K562 (cell line): ENCODE results near the gene EIF2AK2. TPM values are rescaled to one million over a fixed set of nuclear protein-coding genes. Genes with fewer than 3 reads are reported as not detected.
"Not testable (repeated sequence)": the region's sequence is repeated elsewhere in the genome, so short reads cannot be mapped to it uniquely, and the experiment has no call there.

Experiments used
- ATAC-seq: fragments of 200-7000 bp; cut with Tn5 transposase; 3 replicates; pipeline ENCODE4 v1.9.1; 2020; ENCODE audit warnings: moderate library complexity
- BruUV-seq: library from RNA; stranded (reverse); fragments of 400-500 nt; replicated peaks from 2 replicates; lab custom pipeline; 2021; lab: Mats Ljungman, UMichigan
- CTCF ChIA-PET: fragments of 300-600 bp; formaldehyde crosslinking; extraction: SDS; loops from one replicate; lab custom pipeline; 2021; ENCODE audit warnings: low intra/inter-chr PET ratio; lab: Yijun Ruan, JAX
- POLR2A ChIA-PET: fragments of 300-600, 350-650 bp; sonication (Branson Sonifier 250); formaldehyde crosslinking; extraction: SDS; loops from one replicate; lab custom pipeline; 2021; ENCODE audit warnings: antibody characterized with exemption, inconsistent platforms; lab: Yijun Ruan, JAX
- DNase-seq, 4 experiments: peaks; one replicate each; pipeline versions ENCODE4 v3.0.0 to v3.0.0-alpha.2; 2011 to 2018; ENCODE audit warnings: low spot score in 3 of 4, mixed read lengths in 3 of 4; ENCODE audit errors: extremely low read depth in 1 of 4
- FAIRE-seq: peaks from 2 replicates; lab custom pipeline; 2011; peaks lifted over from hg19 to GRCh38; lab: Jason Lieb, UNC
- H2AFZ ChIP-seq: 2 replicates; pipeline ENCODE4 v1.6.0; 2011; ENCODE audit warnings: low read depth, low read length, control low read depth, inconsistent platforms
- H3K27ac ChIP-seq: fragments of 200-600 bp; 3 replicates; pipeline ENCODE4 v1.8.0; 2011; ENCODE audit warnings: low read depth, mild to moderate bottlenecking, control low read depth, inconsistent platforms, low read length, moderate library complexity, mixed read lengths; ENCODE audit errors: extremely low read depth
- H3K27me3 ChIP-seq, 2 experiments: fragments of 300-600 bp in 1 of 2; 2 replicates in 1 of 2; 3 replicates in 1 of 2; pipeline versions ENCODE4 v1.6.0 to v1.8.0; 2011; ENCODE audit warnings: inconsistent platforms in 2 of 2, low read length in 2 of 2, mild to moderate bottlenecking in 1 of 2, mixed read lengths in 1 of 2, moderate library complexity in 1 of 2; ENCODE audit not compliant: control insufficient read depth in 2 of 2, insufficient read depth in 2 of 2
- H3K36me3 ChIP-seq: fragments of 300-600 bp; 3 replicates; pipeline ENCODE4 v1.8.0; 2011; ENCODE audit warnings: mild to moderate bottlenecking, low read length, inconsistent platforms; ENCODE audit not compliant: control insufficient read depth, insufficient read depth
- H3K4me1 ChIP-seq, 2 experiments: fragments of 200-600 bp in 1 of 2; replicated peaks in 1 of 2; 2 replicates in 1 of 2; 3 replicates in 1 of 2; pipeline versions ENCODE4 v1.5.1 to v1.8.0; 2011; ENCODE audit warnings: inconsistent platforms in 2 of 2, low read length in 2 of 2, mild to moderate bottlenecking in 1 of 2, mixed read lengths in 1 of 2, moderate library complexity in 1 of 2; ENCODE audit not compliant: control insufficient read depth in 2 of 2, insufficient read depth in 2 of 2
- H3K4me2 ChIP-seq: 2 replicates; pipeline ENCODE4 v1.6.1; 2011; ENCODE audit warnings: low read length, control low read depth, inconsistent platforms, mixed read lengths; ENCODE audit not compliant: insufficient read depth
- H3K4me3 ChIP-seq: fragments of 200-600 bp; sonication (generic), shearing (Covaris generic); 2 replicates; pipeline ENCODE4 v1.5.1; 2016; ENCODE audit warnings: control low read depth, inconsistent platforms
- H3K79me2 ChIP-seq: fragments of 200-600 bp; 3 replicates; pipeline ENCODE4 v1.8.0; 2011; ENCODE audit warnings: low read length, inconsistent platforms; ENCODE audit not compliant: control insufficient read depth, insufficient read depth
- H3K9ac ChIP-seq, 2 experiments: 2 replicates each; pipeline versions ENCODE4 v1.6.0 to v1.6.1; 2011; ENCODE audit warnings: low read depth in 2 of 2, low read length in 2 of 2, control low read depth in 1 of 2, inconsistent platforms in 1 of 2, mild to moderate bottlenecking in 1 of 2, mixed read lengths in 1 of 2; ENCODE audit not compliant: insufficient read depth in 1 of 2
- H3K9me1 ChIP-seq: one replicate; pipeline ENCODE4 v1.6.0; 2011; ENCODE audit warnings: inconsistent platforms, mild to moderate bottlenecking, low read length, moderate library complexity; ENCODE audit not compliant: control insufficient read depth, insufficient read depth
- H3K9me3 ChIP-seq: replicated peaks from 2 replicates; pipeline ENCODE4 v1.5.1; 2011; ENCODE audit warnings: low read depth, low read length, inconsistent platforms; ENCODE audit not compliant: control insufficient read depth, insufficient read depth
- H4K20me1 ChIP-seq: replicated peaks from 2 replicates; pipeline ENCODE4 v1.6.1; 2011; ENCODE audit warnings: low read length, inconsistent platforms, mixed read lengths; ENCODE audit not compliant: control insufficient read depth, insufficient read depth
- BCOR ChIP-seq: fragments of 450-650 bp; IDR thresholded peaks from 2 replicates; pipeline ENCODE4 v1.6.1; 2016
- DPF2 ChIP-seq: fragments of 450-650 bp; IDR thresholded peaks from 2 replicates; pipeline ENCODE4 v1.6.1; 2016
- MBD1 ChIP-seq: fragments of 250-450 bp; sonication (Bioruptor Pico); IDR thresholded peaks from 2 replicates; pipeline ENCODE4 v1.8.0; 2022; ENCODE audit warnings: inconsistent platforms
- THRAP3 ChIP-seq: fragments of 450-650 bp; IDR thresholded peaks from 2 replicates; pipeline ENCODE4 v1.6.1; 2016; ENCODE audit warnings: mild to moderate bottlenecking, inconsistent platforms, borderline replicate concordance
- XRCC5 ChIP-seq: fragments of 200-400 bp; formaldehyde crosslinking; IDR thresholded peaks from 2 replicates; pipeline ENCODE4 v1.6.1; 2017; ENCODE audit warnings: low read depth, mild to moderate bottlenecking, low read length
- ZBTB33 ChIP-seq: sonication (generic); formaldehyde crosslinking; IDR thresholded peaks from 2 replicates; pipeline ENCODE4 v1.8.1; 2023; ENCODE audit warnings: mild to moderate bottlenecking, missing genetic modification reagents
- WGBS: fragments of 100-300 bp; shearing (Covaris generic); methylation state at CpG from one replicate; pipeline ENCODE4 v1.1.6; 2016; ENCODE audit warnings: low coverage, mixed read lengths; ENCODE audit not compliant: insufficient coverage; ENCODE audit errors: missing lambda C conversion rate; 5-methylcytosine and 5-hydroxymethylcytosine counted together
- in situ Hi-C: fragments of 300-500 bp; cut with MboI; formaldehyde crosslinking; loops from 4 replicates; pipeline ENCODE4 v1.15.0; 2018; ENCODE audit warnings: inconsistent platforms, mixed read lengths
- intact Hi-C: fragments of 100-400 bp; cut with micrococcal nuclease; formaldehyde crosslinking; loops from 2 replicates; pipeline ENCODE4 v1.14.2; 2022
- polyA plus RNA-seq, 8 experiments: library from polyadenylated mRNA; depleted of rRNA in 4 of 8; stranded (reverse) in 5 of 8; unstranded in 3 of 8; fragments of >200 nt; fragmentation: Nextera tagmentation in 2 of 8; fragmentation: Illumina TruSeq in 1 of 8; extraction: Ambion mirVana in 2 of 8; extraction: Trizol in 1 of 8; gene quantifications; 2 replicates each; pipeline versions ENCODE4 v1.2.1 to v1.2.3, GENCODE V29; 2011 to 2014; ENCODE audit warnings: inconsistent platforms in 1 of 8, missing spikeins in 1 of 8
- total RNA-seq, 7 experiments: library from RNA; depleted of rRNA in 6 of 7; stranded (reverse); fragments of >200 nt in 6 of 7; fragmentation: Illumina TruSeq in 2 of 7; extraction: Trizol in 2 of 7; gene quantifications; 2 replicates each; pipeline versions ENCODE4 v1.2.1 to v1.2.3, GENCODE V29; 2011 to 2021; ENCODE audit warnings: low replicate concordance in 1 of 7

Gene EIF2AK2
- total and polyA plus RNA-seq, 9 of the 15 experiments (the other 6 are each of a cell fraction or from before 2014, with no cell fraction given) = 3.8 to 19.5 (median 13.3) TPM

- H3K9me1 ChIP-seq, CTCF ChIA-PET, ATAC-seq, H3K27me3 ChIP-seq, FAIRE-seq, H3K9me3 ChIP-seq, H4K20me1 ChIP-seq, BruUV-seq, intact Hi-C loops, in situ Hi-C loops, DNase-seq: not testable (repeated sequence)
- Histone ChIP-seq H3K36me3 (peaks cover 22% of the 10 kb centered on the region; the same call in 1 of the 3 replicates), H3K79me2 (peaks cover 45% of the 10 kb centered on the region), H3K4me2 (peak overlapping the region; percentile 85), H3K27ac (peak overlapping the region; percentile 84), H3K4me3 (peak overlapping the region; percentile 61), H2AFZ (peak overlapping the region; percentile 98), H3K9ac (peak overlapping the region in 1 of 2 experiments; percentile 74; a peak in 2 of 4 replicates), H3K4me1 (peaks cover 3 to 19% of the 10 kb centered on the region in 2 experiments; a peak in 3 of 5 replicates)
- TF ChIP-seq BCOR = 0 out of 2 replicates have a peak, but pooled peaks have one; percentile 9
- peak; percentile 97 for TF ChIP-seq MBD1 (CRISPR knock-in tag)
- TF ChIP-seq XRCC5 = 0 out of 2 replicates have a peak, but pooled peaks have one; percentile 9
- 0 out of 2 replicates have a peak, but pooled peaks have one; percentile 41 for TF ChIP-seq THRAP3
- peak; percentile 55 for TF ChIP-seq ZBTB33 (CRISPR knock-in tag)
- 0 out of 2 replicates have a peak, but pooled peaks have one; percentile 37 for TF ChIP-seq DPF2
- WGBS = 76% methylated on average over 19 of the region's 20 CpGs
- POLR2A ChIA-PET = interaction anchor here (0.7 kb wide), 1 partner anchor 229 kb away, joined by 3 read pairs; the partner anchor contains the start of gene STRN
Observed at GRCh38 chr2:37195862-37196319, 39.1 kb upstream of the EIF2AK2 start.
